Mammary epithelial cell (primary cell): ENCODE results near the gene GOLGA7B.

Experiments used
- CTCF ChIP-seq, 2 donors: IDR thresholded peaks in 1 of 2; conservative IDR thresholded peaks in 1 of 2; 2 replicates each; pipeline ENCODE4 v1.5.1; 2011 to 2012; ENCODE audit warnings: inconsistent platforms in 2 of 2, low read length in 2 of 2, mild to moderate bottlenecking in 2 of 2, control low read depth in 1 of 2, low read depth in 1 of 2; ENCODE audit not compliant: insufficient read depth in 1 of 2; ENCODE audit errors: extremely low read depth in 1 of 2
- EZH2 ChIP-seq: IDR thresholded peaks from 2 replicates; pipeline ENCODE4 v1.6.1; 2012; ENCODE audit warnings: low read length, inconsistent platforms, borderline replicate concordance

GRCh38 chr10:97863808-97864207, 14.2 kb downstream of the GOLGA7B start:
- TF ChIP-seq CTCF (conservative IDR thresholded peaks at IDR 0.05 in 1 of 2, IDR thresholded peaks at IDR 0.05 in 1 of 2; ENCODE audit: extremely low read depth in 1 of 2, insufficient read depth in 1 of 2, low read depth in 1 of 2, low read length in 2 of 2) (no peak), EZH2 (no peak)
